Panc1 (cell line): ENCODE data around the gene NPHP4. TPM values are rescaled to one million over a fixed set of nuclear protein-coding genes. Genes with fewer than 3 reads are reported as not detected.

Source experiments
- ATAC-seq: fragments of 200-7000 bp; cut with Tn5 transposase; 2 replicates; pipeline ENCODE4 v1.9.1; 2020; ENCODE audit warnings: mild to moderate bottlenecking, moderate library complexity
- BruUV-seq: library from RNA; stranded (reverse); fragments of 400-500 nt; replicated peaks from 2 replicates; lab custom pipeline; 2021; lab: Mats Ljungman, UMichigan
- CTCF ChIA-PET: fragments of 300-600 bp; sonication (Branson Sonifier 250); formaldehyde crosslinking; loops from one replicate; lab custom pipeline; 2022; ENCODE audit warnings: antibody characterized with exemption; lab: Charles Lee
- POLR2A ChIA-PET: fragments of 300-600 bp; sonication (Branson Sonifier 250); formaldehyde crosslinking; loops from one replicate; lab custom pipeline; 2022; ENCODE audit warnings: antibody characterized with exemption; lab: Charles Lee
- DNase-seq: peaks from one replicate; pipeline ENCODE4 v3.0.0-alpha.2; 2010; ENCODE audit warnings: low read depth, low spot score
- H3K27ac ChIP-seq: 2 replicates; pipeline ENCODE4 v1.5.1; 2011; ENCODE audit warnings: mild to moderate bottlenecking, low read length, inconsistent platforms
- H3K27me3 ChIP-seq: fragments of 200-500 bp; sonication (Bioruptor generic); 2 replicates; pipeline ENCODE4 v1.6.0; 2014; ENCODE audit warnings: low read length, inconsistent platforms; ENCODE audit not compliant: control insufficient read depth, insufficient read depth
- H3K36me3 ChIP-seq: fragments of 200-500 bp; sonication (Bioruptor generic); 2 replicates; pipeline ENCODE4 v1.5.1; 2014; ENCODE audit warnings: inconsistent platforms, mild to moderate bottlenecking, low read length, moderate library complexity; ENCODE audit not compliant: control insufficient read depth, insufficient read depth
- H3K4me1 ChIP-seq: 2 replicates; pipeline ENCODE4 v1.5.1; 2011; ENCODE audit warnings: inconsistent platforms, mild to moderate bottlenecking, low read length, moderate library complexity; ENCODE audit not compliant: control insufficient read depth, insufficient read depth
- H3K4me3 ChIP-seq, 2 experiments: 2 replicates each; pipeline ENCODE4 v1.5.1; 2011 to 2012; ENCODE audit warnings: low read depth in 2 of 2, low read length in 2 of 2, mild to moderate bottlenecking in 2 of 2, inconsistent platforms in 1 of 2, moderate library complexity in 1 of 2
- H3K9me3 ChIP-seq: fragments of 200-500 bp; sonication (Bioruptor generic); 2 replicates; pipeline ENCODE4 v1.5.1; 2014; ENCODE audit warnings: low read depth, mild to moderate bottlenecking, inconsistent platforms, low read length, moderate library complexity; ENCODE audit not compliant: control insufficient read depth, insufficient read depth
- POLR2AphosphoS5 ChIP-seq: IDR thresholded peaks from 2 replicates; pipeline ENCODE4 v1.6.1; 2012; ENCODE audit warnings: mild to moderate bottlenecking, low read depth, low read length, moderate library complexity
- SIN3A ChIP-seq: IDR thresholded peaks from 2 replicates; pipeline ENCODE4 v1.6.1; 2012; ENCODE audit warnings: low read depth, mild to moderate bottlenecking, low read length, moderate library complexity, borderline replicate concordance; ENCODE audit not compliant: insufficient read depth
- TCF7L2 ChIP-seq: IDR thresholded peaks from 2 replicates; pipeline ENCODE4 v1.6.1; 2011; ENCODE audit warnings: mild to moderate bottlenecking, low read depth, low read length, inconsistent platforms
- in situ Hi-C: cut with HindIII; loops from 2 replicates; pipeline ENCODE4 v1.10.0; 2016; ENCODE audit warnings: low sequenced_read_pairs, low pct_unique_long_range_greater_than_20kb
- intact Hi-C: fragments of 100-400 bp; cut with micrococcal nuclease; formaldehyde crosslinking; loops from one replicate; pipeline ENCODE4 v1.10.0; 2022; ENCODE audit not compliant: unreplicated experiment
- total RNA-seq: library from RNA; stranded (reverse); gene quantifications from one replicate; pipeline ENCODE4 v1.2.1, GENCODE V29; 2021; ENCODE audit not compliant: unreplicated experiment
- TF ChIP-seq, protein P1 (sequence below): fragments of 450-650 bp; IDR thresholded peaks from 2 replicates; pipeline ENCODE4 v1.5.1; 2017; ENCODE audit warnings: mild to moderate bottlenecking
- TF ChIP-seq, protein P2 (sequence below), 2 experiments: IDR thresholded peaks; 2 replicates each; pipeline ENCODE4 v1.6.1; 2011 to 2012; ENCODE audit warnings: low read depth in 2 of 2, control low read depth in 1 of 2, low read length in 1 of 2, mild to moderate bottlenecking in 1 of 2, moderate library complexity in 1 of 2; ENCODE audit not compliant: insufficient read depth in 1 of 2

Gene NPHP4
- total RNA-seq, 1 experiment from 2014 or later = 20.1 TPM

DNA sequence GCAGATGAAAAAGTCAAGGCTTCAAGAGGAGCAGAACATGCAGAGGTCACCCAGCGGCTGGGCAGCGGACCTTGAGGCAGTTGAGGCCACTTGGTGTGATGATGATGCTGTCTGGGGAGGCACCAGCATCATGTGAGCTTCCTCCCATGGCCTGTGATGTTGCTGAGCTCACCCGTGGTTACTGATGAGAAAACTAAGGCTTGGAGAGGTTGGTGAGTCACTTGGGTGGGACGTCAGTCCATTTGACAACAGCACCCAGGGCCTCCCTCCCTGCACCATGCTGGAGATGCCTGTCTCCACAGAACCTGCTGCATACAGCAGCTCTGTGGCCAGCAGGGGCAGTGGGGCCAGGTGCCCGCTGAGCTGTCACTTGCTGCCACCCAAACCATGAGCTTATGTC lies 146.8 kb downstream of the NPHP4 start:
- no peak for ATAC-seq
- ChIA-PET POLR2A (no interaction called here), CTCF (no interaction called here)
- TF ChIP-seq, protein P1, sequence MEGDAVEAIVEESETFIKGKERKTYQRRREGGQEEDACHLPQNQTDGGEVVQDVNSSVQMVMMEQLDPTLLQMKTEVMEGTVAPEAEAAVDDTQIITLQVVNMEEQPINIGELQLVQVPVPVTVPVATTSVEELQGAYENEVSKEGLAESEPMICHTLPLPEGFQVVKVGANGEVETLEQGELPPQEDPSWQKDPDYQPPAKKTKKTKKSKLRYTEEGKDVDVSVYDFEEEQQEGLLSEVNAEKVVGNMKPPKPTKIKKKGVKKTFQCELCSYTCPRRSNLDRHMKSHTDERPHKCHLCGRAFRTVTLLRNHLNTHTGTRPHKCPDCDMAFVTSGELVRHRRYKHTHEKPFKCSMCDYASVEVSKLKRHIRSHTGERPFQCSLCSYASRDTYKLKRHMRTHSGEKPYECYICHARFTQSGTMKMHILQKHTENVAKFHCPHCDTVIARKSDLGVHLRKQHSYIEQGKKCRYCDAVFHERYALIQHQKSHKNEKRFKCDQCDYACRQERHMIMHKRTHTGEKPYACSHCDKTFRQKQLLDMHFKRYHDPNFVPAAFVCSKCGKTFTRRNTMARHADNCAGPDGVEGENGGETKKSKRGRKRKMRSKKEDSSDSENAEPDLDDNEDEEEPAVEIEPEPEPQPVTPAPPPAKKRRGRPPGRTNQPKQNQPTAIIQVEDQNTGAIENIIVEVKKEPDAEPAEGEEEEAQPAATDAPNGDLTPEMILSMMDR = no peak
- TF ChIP-seq, protein P2, sequence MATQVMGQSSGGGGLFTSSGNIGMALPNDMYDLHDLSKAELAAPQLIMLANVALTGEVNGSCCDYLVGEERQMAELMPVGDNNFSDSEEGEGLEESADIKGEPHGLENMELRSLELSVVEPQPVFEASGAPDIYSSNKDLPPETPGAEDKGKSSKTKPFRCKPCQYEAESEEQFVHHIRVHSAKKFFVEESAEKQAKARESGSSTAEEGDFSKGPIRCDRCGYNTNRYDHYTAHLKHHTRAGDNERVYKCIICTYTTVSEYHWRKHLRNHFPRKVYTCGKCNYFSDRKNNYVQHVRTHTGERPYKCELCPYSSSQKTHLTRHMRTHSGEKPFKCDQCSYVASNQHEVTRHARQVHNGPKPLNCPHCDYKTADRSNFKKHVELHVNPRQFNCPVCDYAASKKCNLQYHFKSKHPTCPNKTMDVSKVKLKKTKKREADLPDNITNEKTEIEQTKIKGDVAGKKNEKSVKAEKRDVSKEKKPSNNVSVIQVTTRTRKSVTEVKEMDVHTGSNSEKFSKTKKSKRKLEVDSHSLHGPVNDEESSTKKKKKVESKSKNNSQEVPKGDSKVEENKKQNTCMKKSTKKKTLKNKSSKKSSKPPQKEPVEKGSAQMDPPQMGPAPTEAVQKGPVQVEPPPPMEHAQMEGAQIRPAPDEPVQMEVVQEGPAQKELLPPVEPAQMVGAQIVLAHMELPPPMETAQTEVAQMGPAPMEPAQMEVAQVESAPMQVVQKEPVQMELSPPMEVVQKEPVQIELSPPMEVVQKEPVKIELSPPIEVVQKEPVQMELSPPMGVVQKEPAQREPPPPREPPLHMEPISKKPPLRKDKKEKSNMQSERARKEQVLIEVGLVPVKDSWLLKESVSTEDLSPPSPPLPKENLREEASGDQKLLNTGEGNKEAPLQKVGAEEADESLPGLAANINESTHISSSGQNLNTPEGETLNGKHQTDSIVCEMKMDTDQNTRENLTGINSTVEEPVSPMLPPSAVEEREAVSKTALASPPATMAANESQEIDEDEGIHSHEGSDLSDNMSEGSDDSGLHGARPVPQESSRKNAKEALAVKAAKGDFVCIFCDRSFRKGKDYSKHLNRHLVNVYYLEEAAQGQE (IDR thresholded peaks at IDR 0.05; ENCODE audit: insufficient read depth in 1 of 2, low read depth in 2 of 2, low read length in 1 of 2) = no peak
- TF ChIP-seq SIN3A (no peak), POLR2AphosphoS5 (no peak), TCF7L2 (no peak)
- H3K9me3 ChIP-seq = no peaks in the 10 kb centered on the region
- H3K36me3 ChIP-seq = no peaks in the 10 kb centered on the region
- no peak overlapping the region for H3K4me3 ChIP-seq
- H3K27ac ChIP-seq = no peak overlapping the region
- H3K4me1 ChIP-seq = no peaks in the 10 kb centered on the region
- intact Hi-C loops (no loop called here), in situ Hi-C loops (no loop called here)
- no peak for DNase-seq
- H3K27me3 ChIP-seq = no peaks in the 10 kb centered on the region
- no TSS peak for BruUV-seq

DNA sequence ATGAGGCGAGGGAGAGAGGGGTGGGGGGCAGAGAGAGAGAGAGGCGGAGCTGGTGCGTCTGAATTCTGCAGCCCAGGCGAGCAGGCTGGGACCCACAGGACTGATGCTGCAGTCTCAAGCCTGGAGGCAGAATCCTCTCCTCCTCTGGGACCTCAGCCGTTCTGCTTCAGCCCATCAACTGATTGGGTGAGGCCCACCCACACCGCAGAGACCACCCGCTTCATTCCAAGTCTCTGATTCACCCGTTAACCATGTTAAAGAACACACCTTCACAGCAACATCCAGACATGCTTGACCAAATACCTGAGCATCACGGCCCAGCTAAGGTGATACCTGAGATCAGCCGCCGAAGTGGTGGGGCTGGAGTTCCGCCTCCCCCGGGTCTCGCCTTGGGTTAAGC lies 147.8 kb downstream of the NPHP4 start:
- CTCF ChIA-PET = interaction anchor here (0.6 kb wide), 2 partner anchors 9 to 1193 kb away, joined by 3 read pairs; no protein-coding TSS in a partner anchor
- TF ChIP-seq SIN3A = no peak
- TF ChIP-seq TCF7L2 = no peak
- TF ChIP-seq POLR2AphosphoS5 = no peak
- TF ChIP-seq, protein P2 (IDR thresholded peaks at IDR 0.05; ENCODE audit: insufficient read depth in 1 of 2, low read depth in 2 of 2, low read length in 1 of 2) = no peak
- TF ChIP-seq, protein P1 = no peak
- Histone ChIP-seq H3K4me1 (no peaks in the 10 kb centered on the region), H3K36me3 (no peaks in the 10 kb centered on the region), H3K27me3 (no peaks in the 10 kb centered on the region), H3K9me3 (no peaks in the 10 kb centered on the region), H3K27ac (no peak overlapping the region), H3K4me3 (no peak overlapping the region)
- no TSS peak for BruUV-seq
- intact Hi-C loops (no loop called here), in situ Hi-C loops (no loop called here)
- DNase-seq (no peak), ATAC-seq (no peak)
- POLR2A ChIA-PET = no interaction called here
